DND-41 (cell line): Measurements from ENCODE around the gene SLC25A44.

Experiments
- ATAC-seq: fragments of 200-7000 bp; cut with Tn5 transposase; 3 replicates; pipeline ENCODE4 v1.9.1; 2021; ENCODE audit warnings: low read depth; ENCODE audit not compliant: insufficient read depth
- DNase-seq: peaks from one replicate; pipeline ENCODE4 v3.0.0-alpha.2; 2020
- H2AFZ ChIP-seq: 2 replicates; pipeline ENCODE4 v1.6.0; 2012; ENCODE audit warnings: low read depth, low read length
- H3K27ac ChIP-seq: 2 replicates; pipeline ENCODE4 v1.5.1; 2012; ENCODE audit warnings: low read length, inconsistent platforms
- H3K27me3 ChIP-seq: fragments of 200-600 bp; sonication (generic); 2 replicates; pipeline ENCODE4 v1.6.0; 2012; ENCODE audit warnings: low read length, mild to moderate bottlenecking, inconsistent platforms; ENCODE audit not compliant: insufficient read depth, poor library complexity
- H3K36me3 ChIP-seq: 2 replicates; pipeline ENCODE4 v1.5.1; 2012; ENCODE audit warnings: low read length, inconsistent platforms; ENCODE audit not compliant: insufficient read depth
- H3K4me1 ChIP-seq: 2 replicates; pipeline ENCODE4 v1.5.1; 2012; ENCODE audit warnings: mild to moderate bottlenecking, low read length; ENCODE audit not compliant: insufficient read depth
- H3K4me2 ChIP-seq: 2 replicates; pipeline ENCODE4 v1.6.0; 2012; ENCODE audit warnings: mild to moderate bottlenecking, moderate library complexity, low read length, inconsistent platforms; ENCODE audit not compliant: insufficient read depth
- H3K4me3 ChIP-seq, 2 experiments: fragments of 200-600 bp in 1 of 2; shearing (Covaris generic) in 1 of 2; 2 replicates each; pipeline ENCODE4 v1.5.1; 2012 to 2016; ENCODE audit warnings: inconsistent platforms in 2 of 2, low read length in 2 of 2, mild to moderate bottlenecking in 2 of 2, low read depth in 1 of 2, moderate library complexity in 1 of 2
- H3K79me2 ChIP-seq: 2 replicates; pipeline ENCODE4 v1.6.0; 2012; ENCODE audit warnings: low read length, inconsistent platforms; ENCODE audit not compliant: insufficient read depth
- H3K9ac ChIP-seq: 2 replicates; pipeline ENCODE4 v1.6.0; 2012; ENCODE audit warnings: low read depth, mild to moderate bottlenecking, inconsistent platforms, low read length, moderate library complexity
- H3K9me3 ChIP-seq: 2 replicates; pipeline ENCODE4 v1.5.1; 2012; ENCODE audit warnings: low read length, moderate library complexity, mild to moderate bottlenecking, inconsistent platforms; ENCODE audit not compliant: insufficient read depth, severe bottlenecking
- H4K20me1 ChIP-seq: 2 replicates; pipeline ENCODE4 v1.6.0; 2012; ENCODE audit warnings: low read length; ENCODE audit not compliant: insufficient read depth
- CTCF ChIP-seq: IDR thresholded peaks from 2 replicates; pipeline ENCODE4 v1.5.1; 2012; ENCODE audit warnings: borderline replicate concordance, low read length, moderate library complexity, mild to moderate bottlenecking; ENCODE audit not compliant: poor library complexity, severe bottlenecking; ENCODE audit errors: extremely low read depth
- EZH2 ChIP-seq: IDR thresholded peaks from 3 replicates; pipeline ENCODE4 v1.6.1; 2012; ENCODE audit warnings: borderline replicate concordance, low read depth, mild to moderate bottlenecking, moderate library complexity, low read length, inconsistent platforms; ENCODE audit not compliant: severe bottlenecking

The SLC25A44 gene

GRCh38 chr1:156195853-156196252 lies 1.9 kb downstream of the SLC25A44 start:
- no peak for TF ChIP-seq CTCF
- TF ChIP-seq EZH2 = no peak
- peak overlapping the region; percentile 98; the same call in 1 of the 2 replicates for H3K4me2 ChIP-seq
- H3K27me3 ChIP-seq = no peaks in the 10 kb centered on the region
- peaks cover 38% of the 10 kb centered on the region for H3K36me3 ChIP-seq
- peaks cover 33% of the 10 kb centered on the region for H3K4me1 ChIP-seq
- no peak overlapping the region for H2AFZ ChIP-seq
- no peak overlapping the region for H3K27ac ChIP-seq
- ATAC-seq = no peak
- H3K9me3 ChIP-seq = no peaks in the 10 kb centered on the region
- H4K20me1 ChIP-seq = peaks cover 13% of the 10 kb centered on the region; the same call in 1 of the 2 replicates
- no peak overlapping the region for H3K9ac ChIP-seq
- no peak overlapping the region for H3K4me3 ChIP-seq
- H3K79me2 ChIP-seq = peaks cover 53% of the 10 kb centered on the region
- DNase-seq = no peak

- Histone ChIP-seq H3K27me3 (no peaks in the 10 kb centered on the region), H3K4me2 (peak overlapping the region; percentile 98; the same call in 1 of the 2 replicates), H3K79me2 (peaks cover 54% of the 10 kb centered on the region), H3K4me3 (no peak overlapping the region), H3K9me3 (no peaks in the 10 kb centered on the region), H3K27ac (no peak overlapping the region), H3K9ac (no peak overlapping the region), H3K36me3 (peaks cover 38% of the 10 kb centered on the region), H4K20me1 (peaks cover 13% of the 10 kb centered on the region; the same call in 1 of the 2 replicates), H2AFZ (no peak overlapping the region), H3K4me1 (peaks cover 33% of the 10 kb centered on the region)
- no peak for ATAC-seq
- TF ChIP-seq EZH2 = no peak
- TF ChIP-seq CTCF = no peak
- no peak for DNase-seq
Observed at GRCh38 chr1:156196445-156196844, 2.5 kb downstream of the SLC25A44 start.

DNA sequence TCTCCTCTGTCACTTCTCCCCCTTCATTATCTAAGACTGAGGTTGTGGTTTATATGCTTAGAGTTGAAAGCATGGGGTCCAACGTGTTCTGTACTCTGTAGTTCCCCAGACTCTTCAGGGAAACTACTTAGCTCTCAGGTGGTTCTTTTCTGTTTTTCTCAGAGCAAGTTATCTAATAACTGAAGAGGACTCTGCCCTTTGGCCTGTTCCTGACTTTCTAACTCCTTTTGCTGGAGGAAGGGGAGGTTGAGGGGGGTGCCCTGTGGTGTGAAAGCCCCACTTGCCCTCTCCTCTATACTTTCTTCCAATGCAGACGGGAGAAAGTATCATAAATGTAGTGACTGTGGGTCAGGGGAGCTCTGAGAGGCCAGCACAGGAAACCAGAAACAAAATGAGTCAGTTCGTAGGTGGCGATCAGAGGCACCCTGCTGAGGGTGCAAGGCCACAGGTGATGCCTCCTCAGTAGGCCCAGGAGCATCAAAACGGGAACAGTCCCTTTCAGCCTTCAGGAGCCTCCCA lies 5.0 kb downstream of the SLC25A44 start:
- TF ChIP-seq CTCF (no peak), EZH2 (no peak)
- Histone ChIP-seq H3K79me2 (peaks cover 73% of the 10 kb centered on the region), H3K4me3 (no peak overlapping the region), H3K9ac (no peak overlapping the region), H2AFZ (no peak overlapping the region), H3K27me3 (no peaks in the 10 kb centered on the region), H3K36me3 (peaks cover 52% of the 10 kb centered on the region), H3K27ac (no peak overlapping the region), H3K4me1 (peaks cover 25% of the 10 kb centered on the region), H4K20me1 (peaks cover 17% of the 10 kb centered on the region; the same call in 1 of the 2 replicates), H3K9me3 (no peaks in the 10 kb centered on the region), H3K4me2 (no peak overlapping the region)
- ATAC-seq (no peak), DNase-seq (no peak)
